HepG2 (cell line): Measurements from ENCODE around the gene GGA1. TPM values are rescaled to one million over a fixed set of nuclear protein-coding genes. Genes with fewer than 3 reads are reported as not detected.

Experiments used
- ETV6 ChIP-seq: sonication (generic); formaldehyde crosslinking; conservative IDR thresholded peaks from 2 replicates; pipeline ENCODE4 v1.4.0; 2020; ENCODE audit warnings: missing genetic modification reagents
- FOXA1 ChIP-seq, 2 experiments: fragments of 450-650 bp in 1 of 2; sonication (generic) in 1 of 2; formaldehyde crosslinking in 1 of 2; IDR thresholded peaks; 2 replicates each; pipeline versions ENCODE4 v1.4.0 to v1.6.1; 2016 to 2020; ENCODE audit warnings: missing genetic modification reagents in 1 of 2
- FOXK1 ChIP-seq: sonication (generic); formaldehyde crosslinking; IDR thresholded peaks from 2 replicates; pipeline ENCODE4 v1.4.0; 2020; ENCODE audit warnings: low read depth, missing genetic modification reagents, borderline replicate concordance
- HMG20B ChIP-seq: conservative IDR thresholded peaks from 2 replicates; pipeline ENCODE4 v1.6.1; 2016; ENCODE audit warnings: missing genetic modification reagents, missing compliant biosample characterization
- IRX3 ChIP-seq: sonication (generic); formaldehyde crosslinking; IDR thresholded peaks from 2 replicates; pipeline ENCODE4 v1.8.1; 2023; ENCODE audit warnings: mild to moderate bottlenecking, low read depth, missing genetic modification reagents, borderline replicate concordance
- NFATC3 ChIP-seq: sonication (generic); formaldehyde crosslinking; IDR thresholded peaks from 2 replicates; pipeline ENCODE4 v1.5.1; 2020; ENCODE audit warnings: mild to moderate bottlenecking, missing genetic modification reagents
- POLR2G ChIP-seq: fragments of 200-400 bp; formaldehyde crosslinking; IDR thresholded peaks from 2 replicates; pipeline ENCODE4 v1.6.1; 2018; ENCODE audit warnings: mild to moderate bottlenecking, low read depth, low read length, moderate library complexity
- RBM22 ChIP-seq: fragments of 200-400 bp; formaldehyde crosslinking; optimal IDR thresholded peaks from 2 replicates; pipeline ENCODE3; 2017; ENCODE audit warnings: mild to moderate bottlenecking, low read length, moderate library complexity
- SAFB2 ChIP-seq: sonication (generic); formaldehyde crosslinking; IDR thresholded peaks from 2 replicates; pipeline ENCODE4 v1.5.1; 2020; ENCODE audit warnings: missing genetic modification reagents, low read depth, mild to moderate bottlenecking, borderline replicate concordance
- SPEN ChIP-seq: sonication (generic); formaldehyde crosslinking; IDR thresholded peaks from 2 replicates; pipeline ENCODE4 v1.5.1; 2020; ENCODE audit warnings: low read depth, mild to moderate bottlenecking, missing genetic modification reagents
- TGIF2 ChIP-seq: IDR thresholded peaks from 2 replicates; pipeline ENCODE4 v1.6.1; 2016; ENCODE audit warnings: control low read depth, missing compliant biosample characterization
- YEATS4 ChIP-seq: sonication (generic); formaldehyde crosslinking; IDR thresholded peaks from 2 replicates; pipeline ENCODE4 v1.4.0; 2020; ENCODE audit warnings: missing genetic modification reagents, borderline replicate concordance
- ZBTB38 ChIP-seq: sonication (generic); formaldehyde crosslinking; IDR thresholded peaks from 2 replicates; pipeline ENCODE4 v1.5.1; 2020; ENCODE audit warnings: mild to moderate bottlenecking, missing genetic modification reagents
- ZBTB7B ChIP-seq: sonication (generic); formaldehyde crosslinking; IDR thresholded peaks from 2 replicates; pipeline ENCODE4 v1.4.0; 2020; ENCODE audit warnings: missing genetic modification reagents
- ZBTB8A ChIP-seq: sonication (generic); formaldehyde crosslinking; IDR thresholded peaks from 2 replicates; pipeline ENCODE4 v1.4.0; 2020; ENCODE audit warnings: mild to moderate bottlenecking, low read depth, missing genetic modification reagents, borderline replicate concordance
- ZC3H13 ChIP-seq: sonication (generic); formaldehyde crosslinking; IDR thresholded peaks from 2 replicates; pipeline ENCODE4 v1.8.1; 2023; ENCODE audit warnings: mild to moderate bottlenecking, missing genetic modification reagents, moderate library complexity
- ZFP1 ChIP-seq: IDR thresholded peaks from 2 replicates; pipeline ENCODE4 v1.6.1; 2016
- ZFYVE20 ChIP-seq: sonication (generic); formaldehyde crosslinking; IDR thresholded peaks from 2 replicates; pipeline ENCODE4 v1.8.0; 2023; ENCODE audit warnings: low read depth, mild to moderate bottlenecking, moderate library complexity, missing genetic modification reagents, borderline replicate concordance
- ZNF263 ChIP-seq: sonication (generic); formaldehyde crosslinking; IDR thresholded peaks from 2 replicates; pipeline ENCODE4 v1.4.0; 2020; ENCODE audit warnings: missing genetic modification reagents
- ZNF3 ChIP-seq: IDR thresholded peaks from 2 replicates; pipeline ENCODE4 v1.7.0; 2017; ENCODE audit warnings: inconsistent platforms
- ZNF335 ChIP-seq: sonication (generic); formaldehyde crosslinking; IDR thresholded peaks from 2 replicates; pipeline ENCODE4 v1.4.0; 2020; ENCODE audit warnings: missing genetic modification reagents
- ZNF563 ChIP-seq: sonication (generic); formaldehyde crosslinking; IDR thresholded peaks from 2 replicates; pipeline ENCODE4 v1.8.0; 2022; ENCODE audit warnings: mild to moderate bottlenecking, moderate library complexity, missing genetic modification reagents
- ZNF703 ChIP-seq: sonication (generic); formaldehyde crosslinking; IDR thresholded peaks from 2 replicates; pipeline ENCODE4 v1.5.1; 2020; ENCODE audit warnings: missing genetic modification reagents, mild to moderate bottlenecking, moderate library complexity, borderline replicate concordance
- ZNF792 ChIP-seq: IDR thresholded peaks from 2 replicates; pipeline ENCODE4 v1.6.1; 2016
- polyA plus RNA-seq, 8 experiments: library from polyadenylated mRNA; depleted of rRNA in 3 of 8; stranded (reverse) in 7 of 8; unstranded in 1 of 8; fragments of >200 nt; fragmentation: Illumina TruSeq in 4 of 8; extraction: Trizol in 4 of 8; gene quantifications; 2 replicates each; pipeline versions ENCODE4 v1.2.1 to v1.2.3, GENCODE V29; 2011 to 2016; ENCODE audit warnings: low read depth in 4 of 8, missing spikeins in 1 of 8, mixed read lengths in 1 of 8; ENCODE audit not compliant: insufficient read depth in 1 of 8
- total RNA-seq, 5 experiments: library from RNA; depleted of rRNA; stranded (reverse); fragments of >200 nt; fragmentation: Illumina TruSeq; extraction: Trizol; gene quantifications; 2 replicates each; pipeline ENCODE4 v1.2.3, GENCODE V29; 2016; ENCODE audit warnings: low read depth in 1 of 5
- TF ChIP-seq, protein P1 (sequence below), 2 experiments: sonication (generic) in 1 of 2; formaldehyde crosslinking in 1 of 2; IDR thresholded peaks; 2 replicates each; pipeline versions ENCODE4 v1.4.0 to v1.6.1; 2018 to 2020; ENCODE audit warnings: missing genetic modification reagents in 2 of 2, borderline replicate concordance in 1 of 2, low read depth in 1 of 2, mild to moderate bottlenecking in 1 of 2, missing biosample characterization in 1 of 2
- TF ChIP-seq, protein P2 (sequence below): sonication (generic); formaldehyde crosslinking; IDR thresholded peaks from 2 replicates; pipeline ENCODE4 v1.8.1; 2023; ENCODE audit warnings: missing genetic modification reagents, inconsistent platforms, borderline replicate concordance

The GGA1 gene
- total and polyA plus RNA-seq, 2 of the 13 experiments (the other 11 are each of a cell fraction or from before 2014, with no cell fraction given) = 29.1 to 87.2 TPM

DNA sequence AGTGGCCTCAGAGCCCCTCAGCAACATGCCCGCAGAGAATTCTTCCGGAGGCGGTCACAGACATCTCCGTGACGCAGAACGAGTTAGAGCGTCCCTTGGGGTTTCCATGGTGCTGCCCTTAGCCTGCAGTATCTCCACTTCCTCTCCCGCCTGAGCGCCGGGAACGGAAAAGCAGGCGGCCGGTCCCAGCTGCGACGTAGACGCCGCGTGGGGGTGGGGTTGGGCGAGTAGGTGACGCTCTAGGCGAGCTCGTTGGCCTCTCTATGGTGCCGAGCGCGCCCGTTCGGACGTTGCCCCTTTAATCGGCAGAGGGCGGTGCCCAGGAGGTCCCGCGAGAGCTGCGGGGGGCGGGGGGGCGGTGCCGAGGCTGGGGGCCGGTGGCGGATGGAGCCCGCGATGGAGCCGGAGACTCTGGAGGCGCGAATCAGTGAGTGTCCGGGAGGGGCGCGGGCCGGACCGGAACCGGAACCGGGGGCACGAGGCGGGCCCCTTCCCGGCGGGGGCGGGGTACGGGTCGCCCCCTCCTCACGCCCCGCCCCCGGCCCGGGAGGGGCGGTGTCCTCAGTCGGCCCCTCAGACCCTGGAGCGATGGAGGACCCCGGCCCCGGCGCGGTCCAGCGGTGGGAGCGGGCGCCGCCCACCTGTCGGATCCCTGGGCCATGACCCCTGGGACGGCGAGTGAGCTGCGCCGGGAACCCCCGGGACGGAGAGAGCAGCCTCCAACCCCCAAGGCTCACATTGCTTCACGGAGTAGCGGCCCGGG is at the start of gene GGA1 (continued):
- TF ChIP-seq, protein P1, sequence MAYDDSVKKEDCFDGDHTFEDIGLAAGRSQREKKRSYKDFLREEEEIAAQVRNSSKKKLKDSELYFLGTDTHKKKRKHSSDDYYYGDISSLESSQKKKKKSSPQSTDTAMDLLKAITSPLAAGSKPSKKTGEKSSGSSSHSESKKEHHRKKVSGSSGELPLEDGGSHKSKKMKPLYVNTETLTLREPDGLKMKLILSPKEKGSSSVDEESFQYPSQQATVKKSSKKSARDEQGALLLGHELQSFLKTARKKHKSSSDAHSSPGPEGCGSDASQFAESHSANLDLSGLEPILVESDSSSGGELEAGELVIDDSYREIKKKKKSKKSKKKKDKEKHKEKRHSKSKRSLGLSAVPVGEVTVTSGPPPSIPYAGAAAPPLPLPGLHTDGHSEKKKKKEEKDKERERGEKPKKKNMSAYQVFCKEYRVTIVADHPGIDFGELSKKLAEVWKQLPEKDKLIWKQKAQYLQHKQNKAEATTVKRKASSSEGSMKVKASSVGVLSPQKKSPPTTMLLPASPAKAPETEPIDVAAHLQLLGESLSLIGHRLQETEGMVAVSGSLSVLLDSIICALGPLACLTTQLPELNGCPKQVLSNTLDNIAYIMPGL (CRISPR knock-in tag; IDR thresholded peaks at IDR 0.05; ENCODE audit: borderline replicate concordance in 1 of 2, low read depth in 1 of 2) = peak; percentile 7 to 81; a peak in 2 of 4 replicates
- peak; percentile 47; the same call in 1 of the 2 replicates for TF ChIP-seq ZBTB7B (CRISPR knock-in tag)
- 0 out of 2 replicates have a peak, but pooled peaks have one; percentile 55 for TF ChIP-seq ZFP1 (CRISPR knock-in tag)
- TF ChIP-seq ETV6 (CRISPR knock-in tag) = no peak; the same call in 1 of the 2 replicates
- no peak for TF ChIP-seq ZFYVE20 (CRISPR knock-in tag)
- no peak for TF ChIP-seq ZC3H13 (CRISPR knock-in tag)
- TF ChIP-seq SPEN = peak; percentile 59; the same call in 1 of the 2 replicates
- peak; percentile 92 for TF ChIP-seq ZNF335 (CRISPR knock-in tag)
- TF ChIP-seq ZNF3 (CRISPR knock-in tag) = no peak
- no peak; the same call in 1 of the 2 replicates for TF ChIP-seq SAFB2 (CRISPR knock-in tag)
- 0 out of 2 replicates have a peak, but pooled peaks have one; percentile 26 for TF ChIP-seq HMG20B (CRISPR knock-in tag)
- TF ChIP-seq, protein P2, sequence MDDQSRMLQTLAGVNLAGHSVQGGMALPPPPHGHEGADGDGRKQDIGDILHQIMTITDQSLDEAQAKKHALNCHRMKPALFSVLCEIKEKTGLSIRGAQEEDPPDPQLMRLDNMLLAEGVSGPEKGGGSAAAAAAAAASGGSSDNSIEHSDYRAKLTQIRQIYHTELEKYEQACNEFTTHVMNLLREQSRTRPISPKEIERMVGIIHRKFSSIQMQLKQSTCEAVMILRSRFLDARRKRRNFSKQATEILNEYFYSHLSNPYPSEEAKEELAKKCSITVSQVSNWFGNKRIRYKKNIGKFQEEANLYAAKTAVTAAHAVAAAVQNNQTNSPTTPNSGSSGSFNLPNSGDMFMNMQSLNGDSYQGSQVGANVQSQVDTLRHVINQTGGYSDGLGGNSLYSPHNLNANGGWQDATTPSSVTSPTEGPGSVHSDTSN (CRISPR knock-in tag) = no peak
- TF ChIP-seq RBM22 = no peak
- TF ChIP-seq ZNF792 = 0 out of 2 replicates have a peak, but pooled peaks have one; percentile 19
- peak; percentile 72; the same call in 1 of the 2 replicates for TF ChIP-seq FOXK1 (CRISPR knock-in tag)
- 0 out of 2 replicates have a peak, but pooled peaks have one; percentile 9 for TF ChIP-seq ZNF263 (CRISPR knock-in tag)
- TF ChIP-seq ZBTB8A (CRISPR knock-in tag) = no peak
- TF ChIP-seq NFATC3 = no peak
- no peak; the same call in none of the 2 replicates for TF ChIP-seq TGIF2
- no peak for TF ChIP-seq ZNF563 (CRISPR knock-in tag)
- no peak for TF ChIP-seq FOXA1 (IDR thresholded peaks at IDR 0.05)
- 0 out of 2 replicates have a peak, but pooled peaks have one; percentile 26 for TF ChIP-seq FOXA1 (CRISPR knock-in tag; IDR thresholded peaks at IDR 0.05)
- TF ChIP-seq YEATS4 (CRISPR knock-in tag) = peak; percentile 89
- no peak for TF ChIP-seq IRX3
- TF ChIP-seq ZBTB38 (CRISPR knock-in tag) = no peak
- no peak for TF ChIP-seq ZNF703
- TF ChIP-seq POLR2G = peak; percentile 84
